Neural crest cell (in vitro differentiated cells): ENCODE results near the gene FAM43A. TPM values are rescaled to one million over a fixed set of nuclear protein-coding genes. Genes with fewer than 3 reads are reported as not detected.

ENCODE experiments used
- DNase-seq: peaks from one replicate; pipeline ENCODE4 v3.0.0; 2021; ENCODE audit warnings: low read depth, mixed read lengths, low spot score
- H3K27ac Mint-ChIP-seq: one replicate; pipeline ENCODE4 v1.8.0; 2021; ENCODE audit warnings: mild to moderate bottlenecking, mixed read lengths; ENCODE audit not compliant: unreplicated experiment
- H3K27me3 Mint-ChIP-seq: 2 replicates; pipeline ENCODE4 v1.8.0; 2021; ENCODE audit warnings: low read depth, mild to moderate bottlenecking, mixed read lengths
- H3K36me3 Mint-ChIP-seq: 2 replicates; pipeline ENCODE4 v1.8.0; 2021; ENCODE audit warnings: low read depth, mild to moderate bottlenecking, mixed read lengths
- H3K4me1 Mint-ChIP-seq: 2 replicates; pipeline ENCODE4 v1.8.0; 2021; ENCODE audit warnings: mixed read lengths
- H3K4me3 Mint-ChIP-seq: one replicate; pipeline ENCODE4 v1.8.0; 2021; ENCODE audit warnings: mild to moderate bottlenecking, mixed read lengths
- H3K9me3 Mint-ChIP-seq: 2 replicates; pipeline ENCODE4 v1.8.0; 2021; ENCODE audit warnings: mixed read lengths
- CTCF ChIP-seq: fragments of 200-600 bp; sonication (generic); conservative IDR thresholded peaks from 2 replicates; pipeline ENCODE4 v1.5.0; 2021; ENCODE audit warnings: antibody characterized with exemption, mild to moderate bottlenecking
- total RNA-seq: library from RNA; stranded (reverse); gene quantifications from 2 replicates; pipeline ENCODE4 v1.2.1, GENCODE V29; 2021

FAM43A gene
- total RNA-seq, 1 donor from 2014 or later: 1.4 TPM

- DNase-seq: no peak
- H3K4me1 Mint-ChIP-seq: peaks cover 29% of the 10 kb centered on the region
- H3K36me3 Mint-ChIP-seq: no peaks in the 10 kb centered on the region
- no peak for TF ChIP-seq CTCF
- H3K27me3 Mint-ChIP-seq: peaks cover 76% of the 10 kb centered on the region
- H3K27ac Mint-ChIP-seq: no peak overlapping the region
- no peaks in the 10 kb centered on the region for H3K9me3 Mint-ChIP-seq
- peak overlapping the region; percentile 93 for H3K4me3 Mint-ChIP-seq
These were observed 492 bp upstream of the FAM43A start for GRCh38 chr3:194685065-194685717.

- no peak for TF ChIP-seq CTCF
- Mint-ChIP-seq H3K4me3 (peak overlapping the region; percentile 86), H3K4me1 (peaks cover 29% of the 10 kb centered on the region), H3K9me3 (no peaks in the 10 kb centered on the region), H3K36me3 (no peaks in the 10 kb centered on the region), H3K27me3 (peaks cover 80% of the 10 kb centered on the region), H3K27ac (no peak overlapping the region)
- no peak for DNase-seq
These were observed 732 bp downstream of the FAM43A start for GRCh38 chr3:194686414-194686815.

- Mint-ChIP-seq H3K4me3 (peak overlapping the region; percentile 93), H3K9me3 (no peaks in the 10 kb centered on the region), H3K36me3 (no peaks in the 10 kb centered on the region), H3K27ac (peak overlapping the region; percentile 97), H3K27me3 (peaks cover 82% of the 10 kb centered on the region), H3K4me1 (peaks cover 29% of the 10 kb centered on the region)
- TF ChIP-seq CTCF: no peak
- peak; percentile 50 for DNase-seq
These were observed 1.3 kb downstream of the FAM43A start for GRCh38 chr3:194686816-194687637.

- Mint-ChIP-seq H3K9me3 (no peaks in the 10 kb centered on the region), H3K27me3 (peaks cover 76% of the 10 kb centered on the region), H3K36me3 (no peaks in the 10 kb centered on the region), H3K27ac (peak overlapping the region; percentile 97), H3K4me3 (peak overlapping the region; percentile 93), H3K4me1 (peaks cover 29% of the 10 kb centered on the region)
- DNase-seq: peak; percentile 75
- peak; percentile 64 for TF ChIP-seq CTCF
These were observed 2.0 kb downstream of the FAM43A start for GRCh38 chr3:194687638-194688199.

GRCh38 chr3:194688200-194688740, 2.6 kb downstream of the FAM43A start:
- Mint-ChIP-seq H3K36me3 (no peaks in the 10 kb centered on the region), H3K9me3 (no peaks in the 10 kb centered on the region), H3K27me3 (peaks cover 71% of the 10 kb centered on the region), H3K4me1 (peaks cover 29% of the 10 kb centered on the region), H3K4me3 (peak overlapping the region; percentile 15), H3K27ac (no peak overlapping the region)
- TF ChIP-seq CTCF: no peak
- DNase-seq: peak; percentile 9
